ES-I3 (cell line): ENCODE results near the gene UBR3.

ENCODE experiments used
- H3K36me3 ChIP-seq: 2 replicates; pipeline ENCODE4 v1.6.1; 2013; ENCODE audit warnings: mild to moderate bottlenecking, low read length, control low read depth, moderate library complexity; ENCODE audit not compliant: insufficient read depth
- H3K4me1 ChIP-seq: 2 replicates; pipeline ENCODE4 v1.6.1; 2013; ENCODE audit warnings: mild to moderate bottlenecking, control low read depth, low read length; ENCODE audit not compliant: insufficient read depth
- H3K9ac ChIP-seq: 2 replicates; pipeline ENCODE4 v1.6.1; 2013; ENCODE audit warnings: low read depth, mild to moderate bottlenecking, low read length, moderate library complexity
- H3K9me3 ChIP-seq: 2 replicates; pipeline ENCODE4 v1.6.1; 2013; ENCODE audit warnings: mild to moderate bottlenecking, low read length, moderate library complexity; ENCODE audit not compliant: control insufficient read depth, insufficient read depth

Gene UBR3

DNA sequence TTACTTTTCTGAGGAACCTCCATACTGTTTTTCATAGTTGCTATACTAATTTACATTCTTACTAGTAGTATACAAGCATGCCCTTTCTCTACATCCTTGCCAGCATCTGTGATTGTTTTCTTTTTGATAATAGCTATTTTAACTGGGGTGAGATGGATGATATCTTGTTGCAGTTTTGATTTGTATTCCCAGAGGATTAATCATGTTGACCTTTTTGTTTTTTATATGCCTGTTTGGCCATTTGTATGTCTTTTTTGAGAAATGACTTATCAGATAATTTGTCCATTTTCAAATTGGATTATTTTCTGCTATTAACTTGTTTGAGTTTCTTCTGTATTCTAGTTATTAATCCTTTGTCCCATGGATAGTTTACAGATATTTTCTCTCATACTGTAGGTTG, 141.5 kb downstream of the UBR3 start:
- Histone ChIP-seq H3K9ac (no peak overlapping the region), H3K4me1 (no peaks in the 10 kb centered on the region), H3K9me3 (no peaks in the 10 kb centered on the region), H3K36me3 (no peaks in the 10 kb centered on the region)

DNA sequence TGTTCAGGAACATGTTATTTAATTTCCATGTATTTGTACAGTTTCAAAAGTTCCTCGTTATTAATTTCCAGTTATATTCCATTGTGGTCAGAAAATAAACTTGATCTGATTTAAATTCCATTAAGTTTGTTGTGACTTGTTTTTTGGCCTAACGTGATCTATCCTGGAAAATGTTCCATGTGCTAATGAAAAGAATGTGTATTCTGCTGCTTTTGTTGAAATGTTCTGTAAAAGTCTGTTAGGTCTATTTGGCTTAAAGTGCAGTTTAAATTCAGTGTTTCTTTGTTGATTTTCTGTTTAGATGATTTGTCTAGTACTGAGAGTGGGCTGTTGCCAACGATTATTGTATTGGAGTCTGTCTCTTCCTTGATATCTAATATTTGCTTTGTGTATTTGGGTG, 148.0 kb downstream of the UBR3 start:
- H3K9me3 ChIP-seq: peaks cover 9% of the 10 kb centered on the region
- H3K4me1 ChIP-seq: no peaks in the 10 kb centered on the region
- no peaks in the 10 kb centered on the region for H3K36me3 ChIP-seq
- H3K9ac ChIP-seq: no peak overlapping the region

DNA sequence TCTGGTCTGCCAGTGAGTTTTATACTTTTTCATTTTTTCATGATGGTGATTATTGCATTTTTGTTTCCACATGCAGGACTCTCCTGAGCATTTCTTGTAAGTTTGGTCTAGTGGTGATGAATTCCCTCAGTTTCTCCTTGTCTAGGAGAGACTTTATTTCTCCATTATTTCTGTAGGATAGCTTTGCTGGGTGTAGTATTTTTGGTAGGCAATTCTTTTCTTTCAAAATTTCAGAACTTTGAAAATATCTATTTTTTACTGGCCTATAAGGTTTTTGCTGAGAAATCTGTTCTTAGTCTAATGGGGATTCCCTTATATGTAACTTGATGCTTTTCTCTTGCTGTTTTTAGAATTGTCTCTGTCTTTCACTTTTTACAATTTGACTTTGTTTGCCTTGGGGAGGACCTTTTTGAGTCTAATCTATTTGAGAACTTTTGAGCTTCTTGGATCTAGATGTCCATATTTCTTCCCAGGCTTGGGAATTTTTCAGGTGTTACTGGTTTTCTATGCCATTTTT, 149.1 kb downstream of the UBR3 start:
- Histone ChIP-seq H3K9me3 (peaks cover 9% of the 10 kb centered on the region), H3K4me1 (no peaks in the 10 kb centered on the region), H3K36me3 (no peaks in the 10 kb centered on the region), H3K9ac (no peak overlapping the region)

DNA sequence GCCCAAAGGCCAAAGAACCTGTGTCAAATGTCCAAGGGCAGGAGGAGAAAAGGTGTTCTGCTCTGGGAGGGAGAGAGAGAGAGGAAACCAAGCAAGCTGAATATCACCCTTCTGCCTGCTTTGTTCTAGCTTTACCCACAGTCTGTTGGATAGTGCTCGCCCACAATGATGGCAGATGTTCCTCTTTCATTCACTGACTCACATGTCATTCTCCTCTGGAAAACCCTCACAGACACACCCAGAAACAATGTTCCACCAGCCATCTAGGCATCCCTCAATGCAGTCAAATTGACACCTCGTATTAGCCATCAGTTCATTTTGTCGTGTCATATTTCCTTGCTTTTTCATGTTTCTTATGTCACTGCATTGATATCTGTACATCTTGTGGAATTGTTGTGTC, 150.3 kb downstream of the UBR3 start:
- Histone ChIP-seq H3K4me1 (no peaks in the 10 kb centered on the region), H3K9me3 (peaks cover 9% of the 10 kb centered on the region), H3K9ac (no peak overlapping the region), H3K36me3 (no peaks in the 10 kb centered on the region)

DNA sequence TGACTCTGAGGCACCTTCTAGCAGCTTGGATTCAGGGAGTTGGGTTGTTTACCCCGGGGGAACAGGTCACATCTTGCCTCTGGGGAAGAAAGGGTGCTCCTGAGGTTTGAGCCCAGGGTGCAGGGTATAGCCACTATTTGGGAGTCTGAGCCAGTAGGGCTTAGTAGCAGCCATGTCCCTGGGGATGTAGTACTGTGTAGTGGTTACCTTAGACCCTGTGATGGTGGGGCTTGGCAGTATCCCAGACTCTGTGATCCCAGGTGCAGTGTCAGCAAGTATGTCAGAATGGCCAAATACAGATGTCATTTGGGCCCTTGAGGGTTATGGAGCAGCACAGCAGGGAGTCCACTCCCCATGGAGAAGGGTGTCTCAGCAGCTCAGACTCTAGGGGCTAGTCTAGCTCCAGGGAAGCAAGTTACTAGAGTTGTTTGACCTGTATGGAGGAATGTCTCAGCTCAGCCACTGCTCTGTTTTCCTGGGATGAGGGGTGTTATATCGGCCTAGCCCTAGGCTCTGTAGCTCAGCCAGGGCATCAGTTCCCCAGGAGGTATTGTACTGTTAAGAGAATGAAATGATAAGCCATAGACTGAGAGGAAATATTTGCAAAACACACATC, 151.3 kb downstream of the UBR3 start:
- H3K9me3 ChIP-seq: peaks cover 9% of the 10 kb centered on the region
- H3K36me3 ChIP-seq: no peaks in the 10 kb centered on the region
- no peaks in the 10 kb centered on the region for H3K4me1 ChIP-seq
- H3K9ac ChIP-seq: no peak overlapping the region

DNA sequence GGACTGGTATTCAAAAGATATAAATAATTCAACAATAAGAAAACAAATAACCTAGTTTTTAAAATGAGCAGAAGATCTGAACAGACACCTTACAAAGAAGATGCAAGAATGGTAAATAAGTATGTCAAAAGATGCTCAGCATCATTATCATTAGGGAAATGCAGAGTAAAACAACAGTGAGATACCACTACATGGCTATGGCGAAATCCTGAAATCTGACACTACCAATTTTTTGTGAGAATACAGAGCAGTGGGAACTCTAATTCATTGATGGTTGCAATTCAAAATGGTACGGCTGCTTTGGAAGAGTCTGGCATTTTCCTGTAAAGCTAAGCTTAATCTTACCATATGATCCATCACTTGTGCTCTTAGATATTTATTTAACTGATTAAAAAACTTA, 151.8 kb downstream of the UBR3 start:
- Histone ChIP-seq H3K9me3 (peaks cover 9% of the 10 kb centered on the region), H3K4me1 (no peaks in the 10 kb centered on the region), H3K9ac (no peak overlapping the region), H3K36me3 (no peaks in the 10 kb centered on the region)

DNA sequence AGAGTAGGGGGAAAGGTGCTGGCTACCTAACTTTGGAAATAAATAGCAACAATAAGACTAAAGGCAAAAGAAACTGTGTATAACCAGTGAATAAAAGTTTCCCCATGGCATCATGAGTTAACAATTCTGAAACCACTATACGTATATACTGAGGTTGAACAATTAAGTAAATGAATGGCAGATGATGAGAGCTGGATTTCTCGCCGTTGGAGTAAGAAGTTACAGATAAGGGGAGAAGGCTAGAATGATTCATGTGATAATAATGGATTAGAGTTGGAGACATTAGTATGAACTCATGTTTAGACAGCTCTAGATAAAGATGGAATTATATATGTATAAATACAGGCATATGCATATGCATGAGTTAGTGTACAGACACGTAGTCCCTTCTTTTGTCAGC, 152.7 kb downstream of the UBR3 start:
- peaks cover 8% of the 10 kb centered on the region for H3K9me3 ChIP-seq
- no peak overlapping the region for H3K9ac ChIP-seq
- no peaks in the 10 kb centered on the region for H3K4me1 ChIP-seq
- H3K36me3 ChIP-seq: no peaks in the 10 kb centered on the region

DNA sequence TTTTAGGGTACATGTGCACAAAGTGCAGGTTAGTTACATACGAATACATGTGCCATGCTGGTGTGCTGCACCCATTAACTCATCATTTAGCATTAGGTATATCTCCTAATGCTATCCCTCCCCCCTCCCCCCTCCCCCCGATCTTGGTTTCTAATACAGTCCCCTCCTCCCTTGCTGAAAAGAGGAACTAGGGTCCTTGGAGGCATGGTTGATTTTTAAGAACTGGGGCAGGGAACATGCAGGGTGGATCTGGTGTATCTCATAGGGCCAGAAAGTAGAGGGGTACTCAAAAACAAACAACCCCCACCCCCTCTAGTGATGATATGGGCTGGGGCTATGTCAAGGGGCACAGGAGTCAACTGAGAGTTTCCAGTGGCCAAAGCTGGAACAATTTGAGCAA, 153.4 kb downstream of the UBR3 start:
- H3K36me3 ChIP-seq: no peaks in the 10 kb centered on the region
- H3K9me3 ChIP-seq: peaks cover 5% of the 10 kb centered on the region; the same call in 1 of the 2 replicates
- no peak overlapping the region for H3K9ac ChIP-seq
- H3K4me1 ChIP-seq: no peaks in the 10 kb centered on the region

DNA sequence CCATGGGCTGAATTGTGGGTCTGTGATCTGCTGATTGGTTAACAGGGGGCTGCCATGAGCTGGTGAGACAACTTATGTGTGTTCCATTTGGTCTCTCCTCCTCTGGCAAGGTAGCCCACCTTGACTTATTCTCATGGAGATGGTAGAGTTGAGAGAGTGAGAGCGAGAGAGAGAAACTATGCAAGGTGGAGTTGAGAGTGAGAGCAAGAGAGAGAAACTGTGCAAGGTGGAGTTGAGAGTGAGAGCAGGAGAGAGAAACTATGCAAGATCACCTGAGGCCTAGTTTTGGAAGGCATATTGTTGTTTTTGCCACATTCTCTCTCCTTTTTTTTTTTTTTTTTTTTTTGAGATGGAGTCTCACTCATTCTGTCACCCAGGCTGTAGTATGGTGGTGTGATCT, 155.7 kb downstream of the UBR3 start:
- H3K9ac ChIP-seq: no peak overlapping the region
- no peaks in the 10 kb centered on the region for H3K4me1 ChIP-seq
- H3K36me3 ChIP-seq: no peaks in the 10 kb centered on the region
- H3K9me3 ChIP-seq: no peaks in the 10 kb centered on the region

DNA sequence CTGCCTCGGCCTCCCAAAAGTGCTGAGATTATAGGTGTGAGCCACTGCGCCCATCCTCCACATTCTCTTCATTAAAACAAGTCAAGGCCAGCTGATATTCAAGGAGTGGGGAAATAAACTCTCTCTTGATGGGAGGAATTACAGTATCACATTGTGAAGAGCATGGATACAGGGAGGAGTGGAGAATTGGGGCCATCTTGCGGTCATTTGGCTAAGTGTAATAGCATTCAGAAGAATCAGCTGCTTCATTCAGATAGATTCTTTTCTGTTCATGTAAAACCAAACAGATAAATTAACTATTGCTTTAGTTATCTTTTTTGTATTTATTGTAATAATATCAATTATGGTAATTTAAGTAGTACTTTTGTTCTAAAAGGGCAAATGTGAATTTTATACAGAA, 156.3 kb downstream of the UBR3 start:
- no peak overlapping the region for H3K9ac ChIP-seq
- no peaks in the 10 kb centered on the region for H3K4me1 ChIP-seq
- no peaks in the 10 kb centered on the region for H3K9me3 ChIP-seq
- no peaks in the 10 kb centered on the region for H3K36me3 ChIP-seq

DNA sequence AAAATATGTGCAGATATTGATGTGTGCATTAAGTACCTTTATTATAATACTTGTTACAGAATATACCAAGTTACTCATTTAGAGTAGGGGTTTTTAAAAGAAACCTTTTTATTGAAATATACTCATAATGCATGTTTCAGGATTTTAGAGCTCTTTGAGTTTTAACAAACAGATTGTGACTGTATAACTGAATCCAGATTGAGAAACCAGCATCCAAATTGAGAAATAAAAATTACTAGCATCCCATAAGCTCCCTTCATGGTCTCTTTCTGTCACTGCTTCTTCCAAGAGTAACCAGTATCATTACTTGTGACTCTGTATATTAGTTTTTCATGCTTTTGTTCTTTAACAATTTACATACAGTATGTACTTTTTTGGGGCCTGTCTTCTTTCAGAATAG, 156.9 kb downstream of the UBR3 start:
- Histone ChIP-seq H3K9ac (no peak overlapping the region), H3K4me1 (no peaks in the 10 kb centered on the region), H3K9me3 (no peaks in the 10 kb centered on the region), H3K36me3 (no peaks in the 10 kb centered on the region)

DNA sequence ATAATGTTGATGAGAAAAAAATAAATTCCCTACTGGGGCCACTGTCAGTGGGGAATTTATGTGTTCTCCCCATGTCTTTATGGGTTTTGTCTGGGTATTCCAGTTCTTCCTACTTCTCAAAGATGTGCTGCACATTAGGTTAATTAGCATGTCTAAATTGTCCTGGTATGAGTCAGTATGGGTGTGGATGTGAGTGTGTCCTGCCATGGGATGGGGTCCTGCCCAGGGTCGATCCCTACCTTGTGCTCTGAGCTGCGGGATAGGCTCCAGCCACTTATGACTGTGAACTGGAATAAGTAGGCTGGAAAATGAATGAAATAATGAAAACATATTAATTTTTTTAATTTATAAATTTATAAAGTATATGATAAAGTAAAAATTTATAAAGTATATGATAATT, 167.5 kb downstream of the UBR3 start:
- Histone ChIP-seq H3K9ac (no peak overlapping the region), H3K4me1 (no peaks in the 10 kb centered on the region), H3K36me3 (no peaks in the 10 kb centered on the region; the same call in 1 of the 2 replicates), H3K9me3 (peaks cover 4% of the 10 kb centered on the region)

DNA sequence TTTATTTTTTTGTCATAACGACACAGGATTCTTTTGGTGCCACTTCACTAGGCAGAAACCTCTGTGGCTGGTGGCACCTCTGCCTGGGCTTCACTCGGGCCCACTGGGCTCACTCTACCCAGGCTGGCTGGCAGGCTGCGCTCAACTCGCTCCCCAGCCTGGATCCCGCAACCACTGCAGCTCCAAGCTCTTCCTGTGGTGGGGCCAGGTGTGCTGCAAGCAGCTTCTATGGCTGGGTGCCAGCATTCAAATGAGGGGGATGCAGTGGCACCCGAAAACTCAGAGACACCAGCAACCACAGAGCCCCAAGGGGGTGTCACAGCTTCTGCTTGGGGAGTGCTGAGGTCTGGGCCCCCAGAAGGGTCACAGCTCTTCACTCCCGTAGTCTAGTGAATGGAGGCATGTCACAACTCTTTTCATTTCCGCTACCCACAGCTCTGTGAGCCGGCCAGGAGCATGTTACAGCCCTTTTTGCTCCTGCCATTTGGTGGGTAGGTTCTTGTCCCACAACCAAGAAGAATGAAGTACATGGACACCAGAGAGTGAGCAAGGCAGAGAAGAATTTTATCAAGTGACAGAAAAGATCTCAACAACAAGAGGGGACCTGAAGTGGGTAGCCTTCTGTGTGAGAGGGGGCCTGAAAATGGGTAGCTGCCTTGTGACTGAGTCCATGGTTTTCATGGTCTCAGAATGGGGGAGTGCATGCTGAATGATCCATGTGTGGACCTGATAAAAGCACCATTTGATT, 170.1 kb downstream of the UBR3 start:
- no peak overlapping the region for H3K9ac ChIP-seq
- H3K9me3 ChIP-seq: peaks cover 4% of the 10 kb centered on the region
- H3K36me3 ChIP-seq: no peaks in the 10 kb centered on the region; the same call in 1 of the 2 replicates
- peaks cover 3% of the 10 kb centered on the region; the same call in 1 of the 2 replicates for H3K4me1 ChIP-seq

DNA sequence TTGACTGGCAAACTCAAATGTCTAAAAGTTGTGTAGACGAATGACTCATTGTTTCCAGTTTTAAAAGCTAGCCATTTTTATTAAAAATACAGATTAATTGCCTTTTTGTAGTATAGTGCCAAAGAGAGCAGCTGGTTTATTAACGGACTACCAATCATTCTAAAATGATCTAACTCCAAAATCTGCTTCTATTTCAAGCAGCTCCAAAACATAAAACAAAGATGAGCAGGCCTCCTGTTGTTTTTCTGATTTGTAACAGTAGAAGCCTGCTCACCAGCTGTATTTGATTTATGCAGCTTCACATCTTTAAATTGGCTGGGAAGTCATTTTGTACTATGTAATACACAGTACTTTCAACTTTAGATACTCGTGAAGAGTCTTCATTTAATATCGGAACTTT, 171.8 kb downstream of the UBR3 start:
- Histone ChIP-seq H3K4me1 (peaks cover 5% of the 10 kb centered on the region; the same call in 1 of the 2 replicates), H3K36me3 (no peaks in the 10 kb centered on the region; the same call in 1 of the 2 replicates), H3K9ac (no peak overlapping the region), H3K9me3 (peaks cover 4% of the 10 kb centered on the region)

DNA sequence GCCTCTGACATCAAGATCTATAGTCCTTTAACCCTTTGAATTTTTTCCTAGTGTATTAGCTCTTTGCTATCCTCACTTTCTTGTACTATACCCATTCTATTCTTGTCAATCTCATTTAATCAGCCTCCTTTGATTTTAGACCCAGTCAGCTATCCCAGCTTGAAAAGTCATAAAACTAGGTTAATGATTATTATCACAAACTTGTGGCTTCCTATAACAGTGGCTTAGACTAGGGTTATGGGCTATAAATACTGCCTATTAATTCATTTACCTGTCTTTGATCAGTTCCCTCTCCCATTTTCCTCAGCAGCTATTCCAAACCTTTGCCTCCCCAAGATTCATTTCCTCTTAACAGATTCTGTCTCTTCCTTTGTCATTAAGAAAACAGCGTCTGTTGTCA, 174.8 kb downstream of the UBR3 start:
- Histone ChIP-seq H3K36me3 (no peaks in the 10 kb centered on the region), H3K9ac (no peak overlapping the region), H3K9me3 (peaks cover 3% of the 10 kb centered on the region), H3K4me1 (peaks cover 5% of the 10 kb centered on the region; the same call in 1 of the 2 replicates)
